GM10847 (cell line): ENCODE results near the gene IPO11.

ENCODE experiments used
- POLR2A ChIP-seq: IDR thresholded peaks from 2 replicates; pipeline ENCODE4 v1.6.1; 2011; ENCODE audit not compliant: insufficient read length; ENCODE audit errors: extremely low read depth

Gene IPO11

DNA sequence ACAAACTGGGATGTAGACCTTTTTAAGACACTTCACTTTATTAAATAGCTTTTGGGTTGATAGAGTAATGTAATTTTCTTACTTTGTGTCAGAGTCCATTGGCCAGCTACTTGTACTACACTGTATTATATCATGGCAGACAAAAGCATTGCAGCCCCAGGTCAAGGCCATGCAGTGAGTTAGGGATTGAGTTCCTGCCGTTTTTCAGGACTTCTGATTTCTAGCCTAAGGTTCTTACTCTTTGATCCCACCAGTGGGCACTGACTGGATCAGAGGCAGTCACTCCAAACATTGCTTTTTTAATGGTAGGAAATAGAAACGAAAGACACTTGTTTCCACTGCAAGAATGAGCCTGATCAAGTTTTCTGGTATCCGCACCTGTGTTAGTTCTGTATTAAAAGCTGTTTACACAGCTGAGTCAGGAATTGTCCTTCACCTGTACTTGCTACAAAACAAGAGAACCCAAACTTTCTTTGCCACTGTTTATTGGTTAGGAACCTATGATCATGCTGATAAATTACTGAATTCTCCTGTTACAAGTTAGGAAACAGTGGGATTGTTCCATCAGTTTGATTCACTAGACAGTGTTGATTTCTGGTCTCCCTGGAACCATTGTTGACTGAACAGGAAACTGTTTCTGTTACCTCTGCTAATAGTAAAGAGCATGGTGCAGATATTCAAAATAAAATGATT lies 188.1 kb downstream of the IPO11 start:
- no peak for TF ChIP-seq POLR2A

DNA sequence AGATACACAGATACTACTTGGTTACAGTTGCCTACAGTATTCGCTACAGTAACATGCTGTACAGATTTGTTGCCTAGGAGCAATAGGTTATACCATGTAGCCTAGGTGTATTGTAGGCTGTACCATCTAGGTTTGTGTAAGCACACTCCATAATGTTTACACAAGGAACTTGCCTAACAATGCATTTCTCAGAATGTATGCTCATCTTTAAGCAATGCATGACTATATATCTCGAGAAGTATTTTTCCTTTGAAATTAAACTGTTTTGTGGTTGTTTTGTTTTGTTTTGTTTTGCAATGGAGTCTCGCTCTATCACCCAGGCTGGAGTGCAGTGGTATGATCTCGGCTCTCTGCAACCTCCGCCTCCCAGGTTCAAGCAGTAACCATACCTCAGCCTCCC lies 191.4 kb downstream of the IPO11 start:
- no peak for TF ChIP-seq POLR2A

DNA sequence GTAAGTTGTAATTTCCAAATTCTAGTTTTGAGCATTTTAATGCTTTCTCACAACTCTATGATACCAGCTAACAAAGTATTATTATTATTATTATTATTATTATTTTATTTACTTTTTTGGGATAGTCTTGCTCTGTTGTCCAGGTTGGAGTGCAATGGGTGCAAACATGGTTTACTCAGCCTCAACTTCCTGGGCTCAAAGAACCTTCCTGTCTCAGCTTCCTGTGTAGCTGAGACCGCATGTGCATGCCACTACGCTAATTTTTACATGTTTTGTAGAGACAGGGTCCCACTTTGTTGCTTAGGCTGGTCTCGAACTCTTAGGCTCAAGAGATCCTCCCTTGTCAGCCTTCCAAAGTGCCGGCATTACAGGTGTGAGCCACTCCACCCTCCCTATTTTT lies 193.1 kb downstream of the IPO11 start:
- no peak for TF ChIP-seq POLR2A

DNA sequence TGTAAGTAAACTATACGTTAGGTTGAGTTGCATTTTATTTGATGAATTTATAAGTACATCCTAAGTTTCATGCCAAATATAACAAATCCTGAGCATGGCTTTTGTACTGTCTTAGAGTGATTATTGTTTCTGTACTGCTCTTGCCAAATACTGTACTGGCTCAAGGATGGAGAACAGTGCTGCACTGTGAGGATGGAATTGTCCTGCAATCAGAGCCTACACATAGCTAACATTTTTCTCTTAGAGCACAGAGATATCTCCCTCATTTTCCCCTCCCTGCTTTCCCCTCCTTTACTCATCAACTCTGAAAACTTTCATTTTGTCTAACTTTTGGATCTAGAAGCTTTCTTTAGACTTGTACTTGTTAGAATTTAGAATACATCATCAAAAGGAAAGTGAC lies 194.3 kb downstream of the IPO11 start:
- TF ChIP-seq POLR2A, result no peak

DNA sequence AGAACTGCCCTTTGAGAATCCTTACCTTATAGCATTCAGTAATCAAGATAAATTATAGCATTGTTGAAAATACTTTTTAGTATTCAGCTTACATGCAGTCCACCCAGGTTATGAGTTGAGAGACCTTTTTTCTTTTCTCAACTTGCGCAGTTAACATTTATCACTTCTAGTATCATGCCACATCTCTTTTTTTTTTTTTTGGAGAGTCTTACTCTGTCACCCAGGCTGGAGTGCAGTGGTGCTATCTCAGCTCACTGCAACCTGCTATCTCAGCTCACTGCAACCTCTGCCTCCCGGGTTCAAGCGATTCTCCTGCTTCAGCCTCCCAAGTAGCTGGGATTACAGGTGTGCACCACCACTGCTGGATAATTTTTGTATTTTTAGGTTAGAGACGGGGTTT lies 195.1 kb downstream of the IPO11 start:
- TF ChIP-seq POLR2A, result no peak

- no peak for TF ChIP-seq POLR2A
Measured at GRCh38 chr5:62608529-62609511, 196.3 kb downstream of the IPO11 start.

GRCh38 chr5:62614355-62614754 lies 201.8 kb downstream of the IPO11 start:
- no peak for TF ChIP-seq POLR2A

DNA sequence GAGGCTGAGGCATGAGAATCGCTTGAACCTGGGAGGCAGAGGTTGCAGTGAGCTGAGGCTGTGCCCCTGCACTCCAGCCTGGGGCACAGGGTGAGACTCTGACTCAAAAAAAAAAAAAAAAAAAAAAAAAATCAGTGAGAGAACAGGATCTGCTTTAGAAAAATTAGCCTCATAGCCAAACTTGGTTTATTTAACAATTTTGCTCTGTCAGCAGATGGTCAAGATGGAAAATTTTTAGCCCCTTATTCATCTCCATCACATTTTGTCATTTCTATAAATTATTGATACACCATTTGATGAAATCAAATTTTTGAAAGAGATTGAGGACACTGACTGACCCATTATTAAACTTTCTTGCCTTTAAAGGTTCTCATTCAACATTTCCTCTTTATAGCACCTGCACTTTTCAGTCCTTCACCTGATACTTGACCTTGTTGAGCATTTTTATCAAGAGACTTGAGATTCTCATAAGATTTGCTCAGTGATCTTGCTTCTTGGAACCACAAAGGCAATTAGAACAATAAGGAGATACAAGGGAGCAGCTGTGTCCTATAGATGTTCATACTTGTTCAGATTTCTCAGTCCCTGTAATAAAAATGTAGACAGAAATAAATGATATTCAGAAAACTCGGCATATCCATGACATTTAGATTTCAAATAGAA lies 204.2 kb downstream of the IPO11 start:
- TF ChIP-seq POLR2A, result no peak

- TF ChIP-seq POLR2A, result no peak
Measured at GRCh38 chr5:62617943-62618342, 205.4 kb downstream of the IPO11 start.

- TF ChIP-seq POLR2A, result no peak
Measured at GRCh38 chr5:62620761-62621160, 208.2 kb downstream of the IPO11 start.

GRCh38 chr5:62621280-62621679 lies 208.7 kb downstream of the IPO11 start:
- TF ChIP-seq POLR2A, result no peak

GRCh38 chr5:62623271-62623670 lies 210.7 kb downstream of the IPO11 start:
- TF ChIP-seq POLR2A, result no peak

DNA sequence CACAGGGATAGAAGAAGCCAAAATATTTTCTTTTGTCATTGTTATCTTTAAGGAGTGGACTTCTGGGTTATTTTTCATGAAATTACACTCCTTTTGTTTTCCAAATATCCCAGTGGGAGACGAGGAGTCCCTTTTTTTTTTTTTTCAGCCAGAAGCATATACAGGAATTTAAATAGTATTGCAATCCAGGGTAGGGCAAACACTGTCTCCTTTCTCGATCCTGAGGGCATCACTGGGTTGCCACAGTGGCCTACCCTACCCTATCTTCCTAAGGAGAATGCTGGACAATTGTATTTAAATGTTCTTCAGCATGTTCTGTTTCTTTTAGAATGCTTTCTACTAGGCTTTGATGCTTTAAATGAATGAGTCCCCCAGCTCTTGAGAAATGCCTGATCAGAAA lies 214.0 kb downstream of the IPO11 start:
- TF ChIP-seq POLR2A, result no peak

- no peak for TF ChIP-seq POLR2A
Measured at GRCh38 chr5:62627121-62627520, 214.6 kb downstream of the IPO11 start.

DNA sequence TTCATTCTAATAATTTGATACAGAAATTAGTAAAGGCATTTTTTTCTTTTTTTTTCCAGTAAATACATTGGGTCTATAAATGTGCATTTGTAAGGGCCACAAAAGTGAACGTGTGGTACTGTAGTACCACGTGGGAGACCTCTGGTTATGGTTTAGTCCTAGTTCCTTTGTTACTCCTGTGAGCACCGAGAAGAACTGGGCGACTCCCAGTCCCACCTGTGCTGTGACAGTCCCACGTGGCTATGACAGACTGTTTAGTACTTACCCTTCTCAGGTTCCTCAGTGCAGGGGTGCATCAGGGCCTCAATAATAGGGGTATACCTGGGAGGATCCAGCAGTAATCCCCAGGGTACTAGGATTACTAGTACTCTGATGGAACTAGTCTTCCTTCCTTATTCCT lies 215.3 kb downstream of the IPO11 start:
- TF ChIP-seq POLR2A, result no peak
